GM23248 (cell line): ENCODE results near the gene NCBP2L. TPM values are rescaled to one million over a fixed set of nuclear protein-coding genes. Genes with fewer than 3 reads are reported as not detected.
A peak's percentile ranks its signal among the peaks of the same experiment; 100 is the strongest.

Source experiments
- DNase-seq: peaks from one replicate; pipeline ENCODE4 v3.0.0-alpha.2; 2015
- H2AFZ ChIP-seq: fragments of 200-600 bp; sonication (generic); 2 replicates; pipeline ENCODE4 v1.6.1; 2016; ENCODE audit warnings: antibody characterized with exemption
- H3F3A ChIP-seq: fragments of 200-600 bp; sonication (generic); 2 replicates; pipeline ENCODE4 v1.6.1; 2016; ENCODE audit warnings: mild to moderate bottlenecking, antibody characterized with exemption, mixed run types; ENCODE audit not compliant: insufficient read depth
- H3K27ac ChIP-seq: fragments of 200-600 bp; sonication (generic); 2 replicates; pipeline ENCODE4 v1.5.1; 2016; ENCODE audit warnings: mild to moderate bottlenecking
- H3K27me3 ChIP-seq: fragments of 200-600 bp; sonication (generic); replicated peaks from 2 replicates; pipeline ENCODE4 v1.6.1; 2016; ENCODE audit warnings: mild to moderate bottlenecking; ENCODE audit not compliant: insufficient read depth
- H3K36me3 ChIP-seq: fragments of 200-600 bp; sonication (generic); 2 replicates; pipeline ENCODE4 v1.6.1; 2016; ENCODE audit warnings: low read depth, mild to moderate bottlenecking
- H3K4me1 ChIP-seq: fragments of 200-600 bp; sonication (generic); 2 replicates; pipeline ENCODE4 v1.6.1; 2016; ENCODE audit warnings: mild to moderate bottlenecking; ENCODE audit not compliant: insufficient read depth
- H3K4me2 ChIP-seq: fragments of 200-600 bp; sonication (generic); one replicate; pipeline ENCODE4 v1.6.1; 2016; ENCODE audit warnings: mild to moderate bottlenecking; ENCODE audit not compliant: unreplicated experiment
- H3K4me3 ChIP-seq: fragments of 200-600 bp; sonication (generic); 2 replicates; pipeline ENCODE4 v1.5.1; 2016; ENCODE audit warnings: mild to moderate bottlenecking
- H3K79me2 ChIP-seq: fragments of 200-600 bp; sonication (generic); 2 replicates; pipeline ENCODE4 v1.6.1; 2016; ENCODE audit warnings: mild to moderate bottlenecking; ENCODE audit not compliant: insufficient read depth
- H3K9ac ChIP-seq: fragments of 200-600 bp; sonication (generic); 2 replicates; pipeline ENCODE4 v1.6.1; 2016; ENCODE audit warnings: mild to moderate bottlenecking
- H3K9me2 ChIP-seq: fragments of 200-600 bp; sonication (generic); 2 replicates; pipeline ENCODE4 v1.6.1; 2016; ENCODE audit warnings: mixed run types, mild to moderate bottlenecking, moderate library complexity; ENCODE audit not compliant: insufficient read depth
- H3K9me3 ChIP-seq: fragments of 200-600 bp; sonication (generic); one replicate; pipeline ENCODE4 v1.6.1; 2017; ENCODE audit warnings: low read depth
- H4K20me1 ChIP-seq: fragments of 200-600 bp; sonication (generic); 2 replicates; pipeline ENCODE4 v1.6.0; 2016; ENCODE audit not compliant: insufficient read depth
- EZH2 ChIP-seq: fragments of 200-600 bp; sonication (generic); IDR thresholded peaks from 2 replicates; pipeline ENCODE4 v1.6.1; 2018; ENCODE audit warnings: antibody characterized with exemption, mild to moderate bottlenecking; ENCODE audit not compliant: insufficient read depth, poor library complexity, severe bottlenecking
- EZH2phosphoT487 ChIP-seq: fragments of 200-600 bp; sonication (generic); IDR thresholded peaks from 2 replicates; pipeline ENCODE4 v1.6.1; 2018; ENCODE audit warnings: antibody characterized with exemption, moderate library complexity, mild to moderate bottlenecking, low read depth; ENCODE audit not compliant: insufficient read depth
- WGBS, 2 experiments: methylation state at CpG; one replicate each; pipeline ENCODE4 v1.1.6; 2015 to 2017; ENCODE audit warnings: low lambda C conversion rate in 2 of 2, low coverage in 1 of 2; ENCODE audit errors: missing lambda C conversion rate in 2 of 2; 5-methylcytosine and 5-hydroxymethylcytosine counted together
- in situ Hi-C: fragments of 300-500 bp; cut with MboI; formaldehyde crosslinking; loops from 2 replicates; pipeline ENCODE4 v1.15.0; 2020
- polyA plus RNA-seq: library from polyadenylated mRNA; unstranded; fragments of >200 nt; fragmentation: Nextera tagmentation; extraction: Ambion mirVana; gene quantifications from 2 replicates; pipeline ENCODE4 v1.2.1, GENCODE V29; 2016
- total RNA-seq: library from RNA; depleted of rRNA; stranded (reverse); fragments of >200 nt; shearing (Covaris generic); gene quantifications from 2 replicates; pipeline ENCODE4 v1.2.3, GENCODE V29; 2014

The NCBP2L gene
- total and polyA plus RNA-seq, 2 experiments from 2014 or later = not detected

DNA sequence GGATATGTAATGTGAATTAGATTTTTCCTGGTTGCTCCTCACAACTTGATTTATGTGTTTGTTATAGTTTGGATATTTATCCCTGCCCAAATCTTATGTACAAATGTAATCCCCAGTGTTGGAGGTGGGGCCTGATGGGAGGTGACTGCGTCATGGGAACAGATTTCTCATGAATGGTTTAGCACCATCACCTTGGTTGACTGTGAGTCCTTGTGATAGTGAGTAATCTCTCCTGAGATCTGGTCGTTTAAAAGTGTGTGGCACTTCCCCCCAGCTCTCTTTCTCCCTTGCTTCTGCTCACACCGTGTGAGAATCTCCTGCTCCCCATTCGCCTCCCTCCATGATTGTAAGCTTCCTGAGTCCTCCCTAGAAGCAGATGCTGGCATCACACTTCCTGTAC is 50.3 kb downstream of the NCBP2L start:
- 73 to 75% methylated on average over 4 of the region's 4 CpGs for WGBS, 2 experiments
- no peak overlapping the region; the same call in 1 of the 2 replicates for H2AFZ ChIP-seq
- no peaks in the 10 kb centered on the region for H3K9me3 ChIP-seq
- H3K4me2 ChIP-seq = peak overlapping the region; percentile 86
- peaks cover 56% of the 10 kb centered on the region for H3K79me2 ChIP-seq
- no peaks in the 10 kb centered on the region for H3K9me2 ChIP-seq
- in situ Hi-C loops = no loop called here
- H3K27me3 ChIP-seq = no peaks in the 10 kb centered on the region
- peak; percentile 10 for DNase-seq
- H4K20me1 ChIP-seq = no peaks in the 10 kb centered on the region
- peaks cover 7% of the 10 kb centered on the region; the same call in 1 of the 2 replicates for H3F3A ChIP-seq
- H3K4me3 ChIP-seq = peak overlapping the region; percentile 75; the same call in 1 of the 2 replicates
- H3K27ac ChIP-seq = peak overlapping the region; percentile 87; the same call in 1 of the 2 replicates
- H3K4me1 ChIP-seq = peaks cover 13% of the 10 kb centered on the region
- H3K36me3 ChIP-seq = no peaks in the 10 kb centered on the region
- TF ChIP-seq EZH2phosphoT487 (no peak), EZH2 (no peak)
- H3K9ac ChIP-seq = peak overlapping the region; percentile 92

DNA sequence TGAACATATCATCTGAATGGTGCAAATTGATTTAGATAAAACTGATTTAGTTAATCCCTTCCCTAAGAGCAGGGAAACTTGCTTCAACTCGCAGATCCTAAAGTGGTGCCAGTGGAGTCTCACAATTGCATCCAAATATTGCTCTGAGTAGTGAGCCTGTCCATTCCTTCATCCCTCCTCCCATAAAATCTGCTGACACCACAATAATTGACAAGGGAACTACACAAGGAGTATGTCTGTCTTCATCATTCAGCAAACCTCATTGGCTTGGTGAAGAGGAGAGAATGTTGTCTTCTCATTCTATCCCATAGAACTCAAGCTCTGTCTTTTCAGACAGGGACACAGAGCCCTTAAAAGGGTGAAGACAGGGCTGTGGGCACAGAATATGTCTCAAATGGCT is 52.3 kb downstream of the NCBP2L start:
- no peak for DNase-seq
- H3K9ac ChIP-seq = no peak overlapping the region
- H2AFZ ChIP-seq = no peak overlapping the region
- peaks cover 66% of the 10 kb centered on the region for H3K79me2 ChIP-seq
- no peak for TF ChIP-seq EZH2
- TF ChIP-seq EZH2phosphoT487 = no peak
- H3K27ac ChIP-seq = no peak overlapping the region
- peaks cover 12% of the 10 kb centered on the region; the same call in 1 of the 2 replicates for H3K4me1 ChIP-seq
- H3K9me3 ChIP-seq = no peaks in the 10 kb centered on the region
- in situ Hi-C loops = no loop called here
- 100% methylated on average over 1 of the region's 1 CpG for WGBS, 2 experiments
- H3K4me3 ChIP-seq = no peak overlapping the region
- no peaks in the 10 kb centered on the region for H3K36me3 ChIP-seq
- no peaks in the 10 kb centered on the region for H4K20me1 ChIP-seq
- no peaks in the 10 kb centered on the region for H3K9me2 ChIP-seq
- H3F3A ChIP-seq = 0 out of 2 replicates have a peak, but pooled peaks cover 7% of the 10 kb centered on the region
- no peaks in the 10 kb centered on the region for H3K27me3 ChIP-seq
- H3K4me2 ChIP-seq = no peak overlapping the region

DNA sequence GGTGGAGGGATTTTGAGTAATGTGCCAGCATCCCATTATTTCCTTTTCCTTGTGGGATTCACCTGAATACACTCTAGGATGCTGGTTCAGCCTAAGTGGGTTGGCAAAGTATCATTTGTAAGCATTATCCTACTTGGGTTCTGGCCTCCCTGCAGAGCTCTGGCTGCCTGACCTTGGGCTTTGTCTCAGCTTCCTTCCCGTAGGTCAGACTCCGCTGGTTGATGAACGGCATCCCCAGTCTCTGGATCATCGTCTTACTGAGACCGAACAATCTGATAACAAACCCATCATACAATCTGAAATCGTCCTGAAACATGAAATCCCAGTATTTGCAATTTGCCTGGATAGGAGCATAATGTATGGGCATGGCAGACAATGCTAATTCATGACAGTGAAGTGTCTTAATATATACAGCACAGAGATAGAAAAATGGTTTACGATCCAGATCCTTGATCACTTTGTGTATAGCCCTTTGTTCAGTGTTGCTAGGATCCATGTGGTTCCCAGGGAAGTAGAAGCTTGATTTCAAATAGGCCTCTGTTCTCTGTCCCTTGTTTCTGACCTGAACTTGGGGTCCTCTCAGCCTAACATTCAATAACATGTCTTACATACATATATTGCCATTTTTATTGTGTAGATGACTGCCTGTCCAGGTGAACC is 53.7 kb downstream of the NCBP2L start:
- WGBS, 2 experiments = 91 to 95% methylated on average over 7 of the region's 7 CpGs
- Histone ChIP-seq H2AFZ (no peak overlapping the region), H3K4me1 (peaks cover 9% of the 10 kb centered on the region; the same call in 1 of the 2 replicates), H3F3A (0 out of 2 replicates have a peak, but pooled peaks cover 7% of the 10 kb centered on the region), H3K9me3 (no peaks in the 10 kb centered on the region), H3K4me2 (no peak overlapping the region), H3K27me3 (no peaks in the 10 kb centered on the region), H3K27ac (no peak overlapping the region), H3K36me3 (no peaks in the 10 kb centered on the region), H3K4me3 (no peak overlapping the region), H4K20me1 (no peaks in the 10 kb centered on the region), H3K9ac (no peak overlapping the region), H3K9me2 (no peaks in the 10 kb centered on the region), H3K79me2 (peaks cover 79% of the 10 kb centered on the region)
- DNase-seq = no peak
- no peak for TF ChIP-seq EZH2
- TF ChIP-seq EZH2phosphoT487 = no peak
- in situ Hi-C loops = no loop called here

DNA sequence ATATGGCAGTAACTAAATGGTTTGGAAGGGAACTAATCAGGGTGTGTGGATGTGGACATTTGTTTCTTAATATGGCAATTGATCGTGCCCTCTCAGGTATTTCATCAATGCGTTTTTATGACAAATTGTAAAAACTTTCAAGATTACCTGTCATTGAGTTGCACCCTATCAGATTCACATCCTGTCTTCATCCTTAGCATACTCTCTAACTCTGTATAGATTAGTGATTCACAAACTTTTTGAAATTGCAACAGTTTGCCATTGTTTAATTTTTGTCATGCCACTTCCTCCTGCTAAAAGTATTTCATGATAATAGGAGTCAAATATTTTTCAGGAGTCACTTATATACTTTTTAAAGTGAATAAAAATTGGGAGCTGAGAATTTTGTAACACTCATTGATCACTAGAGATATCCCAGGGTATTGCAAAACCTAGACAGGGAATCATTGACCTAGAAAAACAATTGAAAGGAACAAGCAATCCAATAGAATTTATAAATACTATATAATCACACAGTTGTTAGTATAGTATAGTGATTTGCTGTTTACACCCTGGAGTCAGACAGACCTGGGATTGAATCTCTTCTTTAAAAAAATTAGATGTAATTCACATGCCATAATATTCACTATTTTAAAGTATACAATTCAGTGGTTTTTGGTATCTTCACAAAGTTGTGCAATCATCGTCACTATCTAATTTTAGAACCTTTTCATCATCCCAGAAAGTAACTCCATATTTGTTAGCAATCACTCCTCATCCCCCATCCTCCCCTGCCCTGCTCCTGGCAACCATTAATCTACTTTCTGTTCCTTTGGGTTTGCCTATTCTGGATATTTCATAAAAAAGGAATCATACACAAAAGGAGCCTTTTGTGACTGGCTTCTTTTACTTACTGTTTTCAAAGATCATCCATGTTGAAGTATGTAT is 57.0 kb downstream of the NCBP2L start:
- H4K20me1 ChIP-seq = no peaks in the 10 kb centered on the region
- in situ Hi-C loops = no loop called here
- no peak overlapping the region for H3K9ac ChIP-seq
- no peaks in the 10 kb centered on the region for H3K9me2 ChIP-seq
- no peaks in the 10 kb centered on the region for H3K27me3 ChIP-seq
- H3K36me3 ChIP-seq = no peaks in the 10 kb centered on the region
- no peak for DNase-seq
- H3K27ac ChIP-seq = no peak overlapping the region
- H3K9me3 ChIP-seq = no peaks in the 10 kb centered on the region
- no peaks in the 10 kb centered on the region for H3F3A ChIP-seq
- 71 to 76% methylated on average over 3 of the region's 3 CpGs for WGBS, 2 experiments
- no peak overlapping the region for H3K4me3 ChIP-seq
- peaks cover 5% of the 10 kb centered on the region; the same call in 1 of the 2 replicates for H3K4me1 ChIP-seq
- no peak for TF ChIP-seq EZH2phosphoT487
- no peak for TF ChIP-seq EZH2
- H3K79me2 ChIP-seq = peaks cover 64% of the 10 kb centered on the region
- no peak overlapping the region for H2AFZ ChIP-seq
- H3K4me2 ChIP-seq = no peak overlapping the region
